SK-N-SH (cell line): ENCODE data around the gene CDR2. TPM values are rescaled to one million over a fixed set of nuclear protein-coding genes. Genes with fewer than 3 reads are reported as not detected.
"Not testable (repeated sequence)": the region's sequence is repeated elsewhere in the genome, so short reads cannot be mapped to it uniquely, and the experiment has no call there.

Experiments used
- CTCF ChIA-PET: fragments of 300-600, 350-600 bp; formaldehyde crosslinking; extraction: SDS; loops from one replicate; lab custom pipeline; 2021; lab: Yijun Ruan, JAX
- POLR2A ChIA-PET: fragments of 350-600 bp; sonication (Branson Sonifier 250); formaldehyde crosslinking; extraction: SDS; loops from one replicate; lab custom pipeline; 2020; ENCODE audit warnings: antibody characterized with exemption, inconsistent platforms; lab: Yijun Ruan, JAX
- DNase-seq: peaks from one replicate; pipeline ENCODE4 v3.0.0; 2012
- H2AFZ ChIP-seq: fragments of 200-600 bp; sonication (generic); 2 replicates; pipeline ENCODE4 v1.8.1; 2016; ENCODE audit warnings: antibody characterized with exemption, mild to moderate bottlenecking, low read depth
- H3F3A ChIP-seq: fragments of 200-600 bp; sonication (generic); replicated peaks from 2 replicates; pipeline ENCODE3; 2016; ENCODE audit warnings: antibody characterized with exemption, mild to moderate bottlenecking; ENCODE audit not compliant: insufficient read depth
- H3K27ac ChIP-seq, 2 experiments: fragments of 200-500 bp in 1 of 2; fragments of 200-600 bp in 1 of 2; sonication (Bioruptor generic) in 1 of 2; sonication (generic), shearing (Covaris generic) in 1 of 2; 2 replicates each; pipeline versions ENCODE4 v1.5.1 to v1.6.1; 2014 to 2016; ENCODE audit warnings: low read depth in 2 of 2, inconsistent platforms in 1 of 2, low read length in 1 of 2, mild to moderate bottlenecking in 1 of 2, mixed read lengths in 1 of 2
- H3K27me3 ChIP-seq: fragments of 200-600 bp; sonication (generic), shearing (Covaris generic); 2 replicates; pipeline ENCODE4 v1.6.1; 2016; ENCODE audit warnings: mixed run types; ENCODE audit not compliant: insufficient read depth
- H3K36me3 ChIP-seq, 2 experiments: fragments of 200-500 bp in 1 of 2; fragments of 200-600 bp in 1 of 2; sonication (Bioruptor generic) in 1 of 2; sonication (generic) in 1 of 2; replicated peaks in 1 of 2; 2 replicates each; pipeline versions ENCODE3 to v1.5.1; 2014 to 2016; ENCODE audit warnings: low read length in 1 of 2, mild to moderate bottlenecking in 1 of 2; ENCODE audit not compliant: insufficient read depth in 2 of 2, control insufficient read depth in 1 of 2
- H3K4me1 ChIP-seq, 2 experiments: fragments of 200-500 bp in 1 of 2; fragments of 200-600 bp in 1 of 2; sonication (Bioruptor generic) in 1 of 2; sonication (generic), shearing (Covaris generic) in 1 of 2; 2 replicates each; pipeline versions ENCODE4 v1.5.1 to v1.6.1; 2014 to 2016; ENCODE audit warnings: low read depth in 1 of 2, low read length in 1 of 2, mixed run types in 1 of 2; ENCODE audit not compliant: insufficient read depth in 2 of 2, control insufficient read depth in 1 of 2
- H3K4me2 ChIP-seq: fragments of 200-600 bp; sonication (generic), shearing (Covaris generic); 2 replicates; pipeline ENCODE4 v1.6.1; 2017; ENCODE audit warnings: mixed run types
- H3K4me3 ChIP-seq, 2 experiments: fragments of 200-500 bp in 1 of 2; fragments of 200-600 bp in 1 of 2; sonication (Bioruptor generic) in 1 of 2; sonication (generic), shearing (Covaris generic) in 1 of 2; 2 replicates each; pipeline versions ENCODE4 v1.5.1 to v1.8.1; 2014 to 2016; ENCODE audit warnings: low read depth in 2 of 2, inconsistent platforms in 1 of 2, low read length in 1 of 2, mild to moderate bottlenecking in 1 of 2, mixed read lengths in 1 of 2, moderate library complexity in 1 of 2
- H3K79me2 ChIP-seq: fragments of 200-600 bp; sonication (generic); 2 replicates; pipeline ENCODE4 v1.8.1; 2017; ENCODE audit warnings: mild to moderate bottlenecking; ENCODE audit not compliant: insufficient read depth
- H3K9ac ChIP-seq: fragments of 200-600 bp; sonication (generic); 2 replicates; pipeline ENCODE4 v1.6.1; 2017; ENCODE audit warnings: mixed run types
- H3K9me2 ChIP-seq: fragments of 200-600 bp; sonication (generic); 2 replicates; pipeline ENCODE4 v1.6.1; 2017; ENCODE audit warnings: mixed run types
- H3K9me3 ChIP-seq: fragments of 200-600 bp; sonication (generic); 2 replicates; pipeline ENCODE4 v1.6.1; 2017; ENCODE audit warnings: mixed run types, mild to moderate bottlenecking, moderate library complexity
- H4K20me1 ChIP-seq: fragments of 200-600 bp; sonication (generic); 2 replicates; pipeline ENCODE4 v1.6.1; 2017; ENCODE audit warnings: mild to moderate bottlenecking, mixed run types; ENCODE audit not compliant: insufficient read depth
- EP300 ChIP-seq, 2 experiments: IDR thresholded peaks; 2 replicates each; pipeline versions ENCODE4 v1.4.0 to v1.6.1; 2012; ENCODE audit warnings: borderline replicate concordance in 1 of 2, low read depth in 1 of 2, low read length in 1 of 2
- GATA2 ChIP-seq: sonication (generic); formaldehyde crosslinking; IDR thresholded peaks from 2 replicates; pipeline ENCODE4 v1.5.0; 2020; ENCODE audit warnings: mild to moderate bottlenecking, missing genetic modification reagents
- JUND ChIP-seq: IDR thresholded peaks from 2 replicates; pipeline ENCODE4 v1.4.0; 2012
- NFIC ChIP-seq: IDR thresholded peaks from 2 replicates; pipeline ENCODE4 v1.4.0; 2012; ENCODE audit warnings: borderline replicate concordance
- NRF1 ChIP-seq: IDR thresholded peaks from 2 replicates; pipeline ENCODE4 v1.6.1; 2012; ENCODE audit warnings: low read depth, mild to moderate bottlenecking, low read length
- RCOR1 ChIP-seq: fragments of 150-350 bp; IDR thresholded peaks from 2 replicates; pipeline ENCODE4 v1.6.1; 2017; ENCODE audit warnings: antibody characterized with exemption, low read length
- RFX5 ChIP-seq: IDR thresholded peaks from 2 replicates; pipeline ENCODE4 v1.6.1; 2012; ENCODE audit warnings: mild to moderate bottlenecking, improper control_type of control experiment, low read length
- TAF1 ChIP-seq: IDR thresholded peaks from 2 replicates; pipeline ENCODE4 v1.6.1; 2012; ENCODE audit warnings: low read depth, mild to moderate bottlenecking, low read length, moderate library complexity, borderline replicate concordance
- USF1 ChIP-seq: IDR thresholded peaks from 2 replicates; pipeline ENCODE4 v1.4.0; 2012; ENCODE audit warnings: low read depth, borderline replicate concordance
- WGBS: methylation state at CpG from one replicate; pipeline ENCODE4 v1.1.6; 2017; ENCODE audit warnings: low lambda C conversion rate; 5-methylcytosine and 5-hydroxymethylcytosine counted together
- polyA plus RNA-seq, 3 experiments: library from polyadenylated mRNA; depleted of rRNA; stranded (reverse); fragments of >200 nt; gene quantifications; 2 replicates each; pipeline ENCODE4 v1.2.3, GENCODE V29; 2012
- TF ChIP-seq, protein P1 (sequence below): IDR thresholded peaks from 2 replicates; pipeline ENCODE4; 2012
- TF ChIP-seq, protein P2 (sequence below): fragments of 200-600 bp; sonication (generic); IDR thresholded peaks from 2 replicates; pipeline ENCODE4 v1.6.1; 2017; ENCODE audit warnings: antibody characterized with exemption, mild to moderate bottlenecking, moderate library complexity

Gene CDR2
- polyA plus RNA-seq, 1 of the 3 experiments (the other 2 are of a cell fraction), result 30.3 TPM

GRCh38 chr16:22417798-22418197 lies 43.4 kb upstream of the CDR2 start:
- H3K4me1 ChIP-seq, H3K4me3 ChIP-seq, H3K36me3 ChIP-seq, H3F3A ChIP-seq, DNase-seq, CTCF ChIA-PET, POLR2A ChIA-PET, H3K4me2 ChIP-seq, H3K79me2 ChIP-seq, H2AFZ ChIP-seq, H4K20me1 ChIP-seq, H3K27ac ChIP-seq, H3K9me2 ChIP-seq, H3K9ac ChIP-seq, H3K9me3 ChIP-seq, H3K27me3 ChIP-seq: not testable (repeated sequence)
- 83% methylated on average over 6 of the region's 6 CpGs for WGBS
- TF ChIP-seq, protein P1, sequence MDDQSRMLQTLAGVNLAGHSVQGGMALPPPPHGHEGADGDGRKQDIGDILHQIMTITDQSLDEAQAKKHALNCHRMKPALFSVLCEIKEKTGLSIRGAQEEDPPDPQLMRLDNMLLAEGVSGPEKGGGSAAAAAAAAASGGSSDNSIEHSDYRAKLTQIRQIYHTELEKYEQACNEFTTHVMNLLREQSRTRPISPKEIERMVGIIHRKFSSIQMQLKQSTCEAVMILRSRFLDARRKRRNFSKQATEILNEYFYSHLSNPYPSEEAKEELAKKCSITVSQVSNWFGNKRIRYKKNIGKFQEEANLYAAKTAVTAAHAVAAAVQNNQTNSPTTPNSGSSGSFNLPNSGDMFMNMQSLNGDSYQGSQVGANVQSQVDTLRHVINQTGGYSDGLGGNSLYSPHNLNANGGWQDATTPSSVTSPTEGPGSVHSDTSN, result 0 out of 2 replicates have a peak, but pooled peaks have one; percentile 16

GRCh38 chr16:22417019-22417418 lies 42.6 kb upstream of the CDR2 start:
- CTCF ChIA-PET, result no interaction called here
- H3K4me2 ChIP-seq, result no peak overlapping the region
- H3F3A ChIP-seq, result peaks cover 6% of the 10 kb centered on the region
- H3K27me3 ChIP-seq, result no peaks in the 10 kb centered on the region
- H3K9ac ChIP-seq, result no peak overlapping the region
- 92% methylated on average over 4 of the region's 4 CpGs for WGBS
- TF ChIP-seq TAF1 (no peak), RFX5 (no peak), EP300 (IDR thresholded peaks at IDR 0.05; ENCODE audit: borderline replicate concordance in 1 of 2, low read depth in 1 of 2, low read length in 1 of 2) (no peak), NRF1 (no peak)
- H3K4me3 ChIP-seq, result no peak overlapping the region
- H3K4me1 ChIP-seq, result no peaks in the 10 kb centered on the region
- DNase-seq, result no peak
- POLR2A ChIA-PET, result no interaction called here
- H3K9me2 ChIP-seq, result no peaks in the 10 kb centered on the region
- no peak overlapping the region for H3K27ac ChIP-seq
- peaks cover 4 to 10% of the 10 kb centered on the region in 2 experiments for H3K36me3 ChIP-seq
- no peaks in the 10 kb centered on the region for H4K20me1 ChIP-seq
- H3K79me2 ChIP-seq, result no peaks in the 10 kb centered on the region
- no peaks in the 10 kb centered on the region for H3K9me3 ChIP-seq
- H2AFZ ChIP-seq, result no peak overlapping the region

DNA sequence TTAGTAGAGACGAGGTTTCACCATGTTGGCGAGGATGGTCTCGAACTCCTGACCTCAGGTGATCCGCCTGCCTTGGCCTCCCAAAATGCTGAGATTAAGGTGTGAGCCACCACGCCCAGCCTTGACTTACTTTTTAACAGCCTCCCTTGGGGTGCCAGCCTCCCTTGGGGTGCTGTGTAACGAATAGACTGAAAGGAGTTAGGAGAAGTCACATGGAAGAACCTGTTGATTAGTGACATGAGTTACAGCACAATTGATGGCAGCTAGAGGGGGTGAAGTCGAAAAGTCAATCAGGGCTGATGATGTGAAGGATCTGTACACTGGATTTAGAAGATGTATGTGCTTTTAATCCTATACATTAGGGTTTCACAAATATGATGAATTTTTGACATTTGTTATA lies 39.4 kb upstream of the CDR2 start:
- no peak overlapping the region for H3K9ac ChIP-seq
- CTCF ChIA-PET, result no interaction called here

More for the DNA sequence above, 39.4 kb upstream of the CDR2 start:
- Histone ChIP-seq H3K9me3 (no peaks in the 10 kb centered on the region), H3K27ac (no peak overlapping the region), H3K4me1 (no peaks in the 10 kb centered on the region), H4K20me1 (no peaks in the 10 kb centered on the region), H3F3A (peaks cover 6% of the 10 kb centered on the region), H3K27me3 (no peaks in the 10 kb centered on the region), H3K79me2 (no peaks in the 10 kb centered on the region), H2AFZ (no peak overlapping the region), H3K4me3 (no peak overlapping the region), H3K4me2 (no peak overlapping the region), H3K9me2 (no peaks in the 10 kb centered on the region), H3K36me3 (peaks cover 0 to 2% of the 10 kb centered on the region in 2 experiments)
- no peak for DNase-seq
- WGBS, result 98% methylated on average over 7 of the region's 7 CpGs
- TF ChIP-seq JUND (no peak), GATA2 (CRISPR knock-in tag) (no peak), RFX5 (no peak), RCOR1 (no peak), USF1 (no peak), NFIC (no peak)
- TF ChIP-seq, protein P2, sequence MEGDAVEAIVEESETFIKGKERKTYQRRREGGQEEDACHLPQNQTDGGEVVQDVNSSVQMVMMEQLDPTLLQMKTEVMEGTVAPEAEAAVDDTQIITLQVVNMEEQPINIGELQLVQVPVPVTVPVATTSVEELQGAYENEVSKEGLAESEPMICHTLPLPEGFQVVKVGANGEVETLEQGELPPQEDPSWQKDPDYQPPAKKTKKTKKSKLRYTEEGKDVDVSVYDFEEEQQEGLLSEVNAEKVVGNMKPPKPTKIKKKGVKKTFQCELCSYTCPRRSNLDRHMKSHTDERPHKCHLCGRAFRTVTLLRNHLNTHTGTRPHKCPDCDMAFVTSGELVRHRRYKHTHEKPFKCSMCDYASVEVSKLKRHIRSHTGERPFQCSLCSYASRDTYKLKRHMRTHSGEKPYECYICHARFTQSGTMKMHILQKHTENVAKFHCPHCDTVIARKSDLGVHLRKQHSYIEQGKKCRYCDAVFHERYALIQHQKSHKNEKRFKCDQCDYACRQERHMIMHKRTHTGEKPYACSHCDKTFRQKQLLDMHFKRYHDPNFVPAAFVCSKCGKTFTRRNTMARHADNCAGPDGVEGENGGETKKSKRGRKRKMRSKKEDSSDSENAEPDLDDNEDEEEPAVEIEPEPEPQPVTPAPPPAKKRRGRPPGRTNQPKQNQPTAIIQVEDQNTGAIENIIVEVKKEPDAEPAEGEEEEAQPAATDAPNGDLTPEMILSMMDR, result no peak
- POLR2A ChIA-PET, result no interaction called here
